Mesendoderm (in vitro differentiated cells): Measurements from ENCODE around the gene FAM219A.

Experiments used
- DNase-seq: peaks from one replicate; pipeline ENCODE4 v3.0.0; 2013
- H2AK5ac ChIP-seq: 2 replicates; pipeline ENCODE4 v1.6.1; 2013; ENCODE audit warnings: low read length, inconsistent platforms
- H2BK120ac ChIP-seq: 2 replicates; pipeline ENCODE4 v1.6.1; 2013; ENCODE audit warnings: low read depth, mild to moderate bottlenecking, low read length, moderate library complexity, mixed read lengths
- H2BK15ac ChIP-seq: replicated peaks from 2 replicates; pipeline ENCODE4 v1.6.1; 2013; ENCODE audit warnings: low read depth, mild to moderate bottlenecking, moderate library complexity
- H2BK5ac ChIP-seq: 2 replicates; pipeline ENCODE4 v1.6.1; 2013; ENCODE audit warnings: low read length, inconsistent platforms
- H3K18ac ChIP-seq: 2 replicates; pipeline ENCODE4 v1.6.1; 2013; ENCODE audit warnings: mild to moderate bottlenecking, low read length, mixed read lengths
- H3K23ac ChIP-seq: one replicate; pipeline ENCODE4 v1.6.1; 2013; ENCODE audit warnings: low read length
- H3K27ac ChIP-seq: 2 replicates; pipeline ENCODE4 v1.5.1; 2013; ENCODE audit warnings: low read depth, mild to moderate bottlenecking, inconsistent platforms, low read length, moderate library complexity
- H3K27me3 ChIP-seq: 2 replicates; pipeline ENCODE4 v1.6.1; 2013; ENCODE audit warnings: low read length, control low read depth, mild to moderate bottlenecking, inconsistent platforms; ENCODE audit not compliant: insufficient read depth, poor library complexity
- H3K36me3 ChIP-seq: 2 replicates; pipeline ENCODE4 v1.6.1; 2013; ENCODE audit warnings: low read length, inconsistent platforms; ENCODE audit not compliant: control insufficient read depth, insufficient read depth
- H3K4ac ChIP-seq: one replicate; pipeline ENCODE4 v1.6.1; 2013; ENCODE audit warnings: low read depth, mild to moderate bottlenecking, low read length, moderate library complexity
- H3K4me1 ChIP-seq: 2 replicates; pipeline ENCODE4 v1.6.1; 2013; ENCODE audit warnings: low read depth, low read length, inconsistent platforms; ENCODE audit not compliant: control insufficient read depth
- H3K4me2 ChIP-seq: 2 replicates; pipeline ENCODE4 v1.6.1; 2013; ENCODE audit warnings: low read length
- H3K4me3 ChIP-seq: 2 replicates; pipeline ENCODE4 v1.5.1; 2013; ENCODE audit warnings: mild to moderate bottlenecking, low read length
- H3K56ac ChIP-seq: one replicate; pipeline ENCODE4 v1.6.1; 2013; ENCODE audit warnings: low read length
- H3K79me1 ChIP-seq: 2 replicates; pipeline ENCODE4 v1.6.1; 2013; ENCODE audit warnings: low read length, inconsistent platforms
- H3K79me2 ChIP-seq: 2 replicates; pipeline ENCODE4 v1.6.1; 2013; ENCODE audit warnings: mild to moderate bottlenecking, low read length; ENCODE audit not compliant: control insufficient read depth, insufficient read depth
- H3K9ac ChIP-seq: 2 replicates; pipeline ENCODE4 v1.6.1; 2013; ENCODE audit warnings: low read length, inconsistent platforms
- H4K5ac ChIP-seq: one replicate; pipeline ENCODE4 v1.6.1; 2013; ENCODE audit warnings: low read length
- H4K8ac ChIP-seq: one replicate; pipeline ENCODE4 v1.6.1; 2013; ENCODE audit warnings: low read depth, mild to moderate bottlenecking, control low read depth, low read length, moderate library complexity
- WGBS: extraction: QIAGEN DNeasy Blood & Tissue Kit; methylation state at CpG from one replicate; pipeline ENCODE4 v1.1.7; 2013; ENCODE audit warnings: low lambda C conversion rate, missing lambda C conversion rate; ENCODE audit not compliant: insufficient coverage; ENCODE audit errors: extremely low coverage; 5-methylcytosine and 5-hydroxymethylcytosine counted together

Gene FAM219A

GRCh38 chr9:34499076-34499475, 40.7 kb upstream of the FAM219A start:
- no peaks in the 10 kb centered on the region for H3K79me2 ChIP-seq
- no peak overlapping the region for H3K18ac ChIP-seq
- no peak overlapping the region for H3K9ac ChIP-seq
- no peak overlapping the region for H2BK120ac ChIP-seq
- H3K4me3 ChIP-seq = no peak overlapping the region
- no peak overlapping the region for H4K5ac ChIP-seq
- WGBS = no CpG with 5 or more reads among the region's 2 CpGs
- no peak overlapping the region for H2BK15ac ChIP-seq
- H2AK5ac ChIP-seq = no peak overlapping the region
- H3K23ac ChIP-seq = no peak overlapping the region
- no peaks in the 10 kb centered on the region for H3K36me3 ChIP-seq
- no peak overlapping the region for H3K56ac ChIP-seq
- no peak overlapping the region for H2BK5ac ChIP-seq
- no peak overlapping the region for H3K4me2 ChIP-seq
- H4K8ac ChIP-seq = no peak overlapping the region
- no peak overlapping the region for H3K27ac ChIP-seq
- no peak overlapping the region for H3K4ac ChIP-seq
- no peak for DNase-seq
- no peaks in the 10 kb centered on the region for H3K79me1 ChIP-seq
- H3K27me3 ChIP-seq = no peaks in the 10 kb centered on the region
- H3K4me1 ChIP-seq = no peaks in the 10 kb centered on the region

GRCh38 chr9:34498553-34498952, 40.2 kb upstream of the FAM219A start:
- no peak overlapping the region for H3K4me3 ChIP-seq
- no peak overlapping the region for H4K5ac ChIP-seq
- H3K9ac ChIP-seq = no peak overlapping the region
- H3K27me3 ChIP-seq = no peaks in the 10 kb centered on the region
- no peak overlapping the region for H3K4me2 ChIP-seq
- H2AK5ac ChIP-seq = no peak overlapping the region
- WGBS = no CpG with 5 or more reads among the region's 3 CpGs
- H3K79me2 ChIP-seq = no peaks in the 10 kb centered on the region
- no peak overlapping the region for H3K4ac ChIP-seq
- H3K18ac ChIP-seq = no peak overlapping the region
- H3K23ac ChIP-seq = no peak overlapping the region
- no peak for DNase-seq
- H3K36me3 ChIP-seq = no peaks in the 10 kb centered on the region
- H3K79me1 ChIP-seq = no peaks in the 10 kb centered on the region
- no peak overlapping the region for H2BK120ac ChIP-seq
- H3K27ac ChIP-seq = no peak overlapping the region
- no peaks in the 10 kb centered on the region for H3K4me1 ChIP-seq
- H3K56ac ChIP-seq = no peak overlapping the region
- no peak overlapping the region for H4K8ac ChIP-seq
- no peak overlapping the region for H2BK15ac ChIP-seq
- no peak overlapping the region for H2BK5ac ChIP-seq

GRCh38 chr9:34496149-34496712, 37.9 kb upstream of the FAM219A start:
- no CpG with 5 or more reads among the region's 6 CpGs for WGBS
- Histone ChIP-seq H3K9ac (no peak overlapping the region), H2BK5ac (no peak overlapping the region), H3K4me2 (no peak overlapping the region), H3K79me1 (no peaks in the 10 kb centered on the region), H3K56ac (no peak overlapping the region), H3K4me1 (no peaks in the 10 kb centered on the region), H2AK5ac (no peak overlapping the region), H3K27ac (no peak overlapping the region), H3K27me3 (no peaks in the 10 kb centered on the region), H3K4ac (no peak overlapping the region), H3K36me3 (no peaks in the 10 kb centered on the region), H2BK15ac (no peak overlapping the region), H3K18ac (no peak overlapping the region), H2BK120ac (no peak overlapping the region), H3K23ac (no peak overlapping the region), H4K5ac (no peak overlapping the region), H3K79me2 (no peaks in the 10 kb centered on the region), H4K8ac (no peak overlapping the region), H3K4me3 (no peak overlapping the region)
- peak; percentile 49 for DNase-seq

GRCh38 chr9:34493972-34494535, 35.7 kb upstream of the FAM219A start:
- Histone ChIP-seq H4K5ac (no peak overlapping the region), H3K27me3 (no peaks in the 10 kb centered on the region), H3K4ac (no peak overlapping the region), H2BK120ac (no peak overlapping the region), H3K9ac (no peak overlapping the region), H3K18ac (no peak overlapping the region), H3K79me2 (no peaks in the 10 kb centered on the region), H2BK5ac (no peak overlapping the region), H4K8ac (no peak overlapping the region), H2AK5ac (no peak overlapping the region), H3K4me2 (no peak overlapping the region), H3K36me3 (no peaks in the 10 kb centered on the region), H3K4me3 (no peak overlapping the region), H3K79me1 (no peaks in the 10 kb centered on the region), H3K56ac (no peak overlapping the region), H2BK15ac (no peak overlapping the region), H3K4me1 (no peaks in the 10 kb centered on the region), H3K23ac (no peak overlapping the region), H3K27ac (no peak overlapping the region)
- peak; percentile 72 for DNase-seq
- WGBS = no CpG with 5 or more reads among the region's 8 CpGs

- Histone ChIP-seq H3K79me1 (no peaks in the 10 kb centered on the region), H2BK15ac (no peak overlapping the region), H3K9ac (no peak overlapping the region), H3K36me3 (no peaks in the 10 kb centered on the region), H4K5ac (no peak overlapping the region), H3K27me3 (no peaks in the 10 kb centered on the region), H3K79me2 (no peaks in the 10 kb centered on the region), H3K23ac (no peak overlapping the region), H3K27ac (no peak overlapping the region), H3K4me2 (no peak overlapping the region), H3K56ac (no peak overlapping the region), H2BK120ac (no peak overlapping the region), H3K4ac (no peak overlapping the region), H3K4me3 (no peak overlapping the region), H4K8ac (no peak overlapping the region), H3K18ac (no peak overlapping the region), H3K4me1 (no peaks in the 10 kb centered on the region), H2AK5ac (no peak overlapping the region), H2BK5ac (no peak overlapping the region)
- no CpG with 5 or more reads among the region's 2 CpGs for WGBS
- DNase-seq = peak; percentile 27
Measured at GRCh38 chr9:34492051-34492450, 33.7 kb upstream of the FAM219A start.

- Histone ChIP-seq H3K56ac (no peak overlapping the region), H3K36me3 (no peaks in the 10 kb centered on the region), H4K8ac (no peak overlapping the region), H3K79me1 (no peaks in the 10 kb centered on the region), H3K4me3 (no peak overlapping the region), H3K4ac (no peak overlapping the region), H3K4me2 (no peak overlapping the region), H2BK5ac (no peak overlapping the region), H2AK5ac (no peak overlapping the region), H2BK120ac (no peak overlapping the region), H3K79me2 (no peaks in the 10 kb centered on the region), H3K27ac (no peak overlapping the region), H3K27me3 (no peaks in the 10 kb centered on the region), H3K23ac (no peak overlapping the region), H3K18ac (no peak overlapping the region), H2BK15ac (no peak overlapping the region), H3K9ac (no peak overlapping the region), H4K5ac (no peak overlapping the region), H3K4me1 (no peaks in the 10 kb centered on the region)
- no peak for DNase-seq
- WGBS = no CpG with 5 or more reads among the region's 2 CpGs
Measured at GRCh38 chr9:34491596-34491995, 33.2 kb upstream of the FAM219A start.
